Measurements from ENCODE around the gene PPM1G. TPM values are rescaled to one million over a fixed set of nuclear protein-coding genes. Genes with fewer than 3 reads are reported as not detected.

Gene PPM1G
- total and polyA plus RNA-seq, 2 experiments from 2014 or later: 183 to 201 TPM

- no peak for TF ChIP-seq CTCF (conservative IDR thresholded peaks at IDR 0.05; ENCODE audit: low read depth in 2 of 2)
- TF ChIP-seq, protein P1, sequence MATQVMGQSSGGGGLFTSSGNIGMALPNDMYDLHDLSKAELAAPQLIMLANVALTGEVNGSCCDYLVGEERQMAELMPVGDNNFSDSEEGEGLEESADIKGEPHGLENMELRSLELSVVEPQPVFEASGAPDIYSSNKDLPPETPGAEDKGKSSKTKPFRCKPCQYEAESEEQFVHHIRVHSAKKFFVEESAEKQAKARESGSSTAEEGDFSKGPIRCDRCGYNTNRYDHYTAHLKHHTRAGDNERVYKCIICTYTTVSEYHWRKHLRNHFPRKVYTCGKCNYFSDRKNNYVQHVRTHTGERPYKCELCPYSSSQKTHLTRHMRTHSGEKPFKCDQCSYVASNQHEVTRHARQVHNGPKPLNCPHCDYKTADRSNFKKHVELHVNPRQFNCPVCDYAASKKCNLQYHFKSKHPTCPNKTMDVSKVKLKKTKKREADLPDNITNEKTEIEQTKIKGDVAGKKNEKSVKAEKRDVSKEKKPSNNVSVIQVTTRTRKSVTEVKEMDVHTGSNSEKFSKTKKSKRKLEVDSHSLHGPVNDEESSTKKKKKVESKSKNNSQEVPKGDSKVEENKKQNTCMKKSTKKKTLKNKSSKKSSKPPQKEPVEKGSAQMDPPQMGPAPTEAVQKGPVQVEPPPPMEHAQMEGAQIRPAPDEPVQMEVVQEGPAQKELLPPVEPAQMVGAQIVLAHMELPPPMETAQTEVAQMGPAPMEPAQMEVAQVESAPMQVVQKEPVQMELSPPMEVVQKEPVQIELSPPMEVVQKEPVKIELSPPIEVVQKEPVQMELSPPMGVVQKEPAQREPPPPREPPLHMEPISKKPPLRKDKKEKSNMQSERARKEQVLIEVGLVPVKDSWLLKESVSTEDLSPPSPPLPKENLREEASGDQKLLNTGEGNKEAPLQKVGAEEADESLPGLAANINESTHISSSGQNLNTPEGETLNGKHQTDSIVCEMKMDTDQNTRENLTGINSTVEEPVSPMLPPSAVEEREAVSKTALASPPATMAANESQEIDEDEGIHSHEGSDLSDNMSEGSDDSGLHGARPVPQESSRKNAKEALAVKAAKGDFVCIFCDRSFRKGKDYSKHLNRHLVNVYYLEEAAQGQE (IDR thresholded peaks at IDR 0.05; ENCODE audit: unreplicated experiment): no peak
Observed at GRCh38 chr2:27408601-27409320, 630 bp downstream of the PPM1G start (continued).

DNA sequence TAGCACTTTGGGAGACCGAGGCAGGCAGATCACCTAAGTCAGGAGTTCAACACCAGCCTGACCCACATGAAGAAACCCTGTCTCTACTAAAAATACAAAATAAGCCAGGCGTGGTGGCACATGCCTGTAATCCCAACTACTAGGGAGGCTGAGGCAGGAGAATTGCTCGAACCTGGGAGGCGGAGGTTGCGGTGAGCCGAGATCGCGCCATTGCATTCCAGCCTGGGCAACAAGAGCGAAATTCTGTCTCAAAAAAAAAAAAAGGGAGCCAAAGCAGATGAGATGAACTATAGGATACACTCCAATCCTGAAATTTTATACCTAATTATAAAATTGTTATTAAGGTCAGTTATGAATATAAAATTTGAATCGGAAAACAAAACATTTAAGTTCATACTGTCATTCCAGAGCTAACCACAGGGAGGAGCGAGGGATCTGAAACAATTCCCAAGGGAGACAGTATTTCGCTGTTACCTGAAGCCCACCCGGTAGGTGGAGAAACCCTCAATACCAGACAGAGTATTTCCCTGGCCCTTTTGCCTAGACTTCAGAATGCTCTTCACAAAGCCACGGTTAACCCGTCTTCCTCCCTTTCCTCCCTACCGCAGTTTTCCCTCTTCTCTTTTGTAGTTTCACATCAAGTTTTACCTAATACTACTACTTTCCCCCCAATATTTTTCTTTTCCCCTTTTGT is 1.4 kb downstream of the PPM1G start:
- no peak overlapping the region for H2AFZ ChIP-seq
- peak; percentile 52 for ATAC-seq

More for the DNA sequence above, 1.4 kb downstream of the PPM1G start:
- Histone ChIP-seq H3K4me2 (peak overlapping the region; percentile 90), H3K4me1 (ENCODE audit: insufficient read depth) (peaks cover 23% of the 10 kb centered on the region), H3F3A (replicated peaks; ENCODE audit: low read depth) (peaks cover 3% of the 10 kb centered on the region; the same call in 1 of the 2 replicates), H3K27ac (ENCODE audit: low read depth) (0 out of 2 replicates have a peak overlapping the region, but pooled peaks have one; percentile 12), H3K9me2 (ENCODE audit: insufficient read depth) (peaks cover 10% of the 10 kb centered on the region; the same call in 1 of the 2 replicates), H3K36me3 (ENCODE audit: insufficient read depth) (0 out of 2 replicates have a peak, but pooled peaks cover 8% of the 10 kb centered on the region), H3K79me2 (replicated peaks; ENCODE audit: insufficient read depth) (peaks cover 62% of the 10 kb centered on the region), H4K20me1 (replicated peaks; ENCODE audit: insufficient read depth) (peaks cover 41% of the 10 kb centered on the region), H3K4me3 (peak overlapping the region; percentile 64), H3K27me3 (ENCODE audit: insufficient read depth) (no peaks in the 10 kb centered on the region)
- Mint-ChIP-seq H3K27me3 (ENCODE audit: insufficient read depth, low read depth, poor library complexity) (peaks cover 16% of the 10 kb centered on the region), H3K4me1 (peaks cover 13% of the 10 kb centered on the region; the same call in 2 of the 3 replicates), H3K9me3 (peaks cover 5% of the 10 kb centered on the region; the same call in 1 of the 3 replicates), H3K4me3 (peak overlapping the region; percentile 87), H3K27ac (peak overlapping the region; percentile 28; the same call in 1 of the 2 replicates), H3K36me3 (ENCODE audit: low read depth) (peaks cover 39% of the 10 kb centered on the region)
- TF ChIP-seq CTCF (conservative IDR thresholded peaks at IDR 0.05; ENCODE audit: low read depth in 2 of 2) (peak; percentile 65 to 70), JUNB (IDR thresholded peaks at IDR 0.05; ENCODE audit: unreplicated experiment) (no peak)
- TF ChIP-seq, protein P1 (IDR thresholded peaks at IDR 0.05; ENCODE audit: unreplicated experiment): no peak
- DNase-seq (ENCODE audit: low spot score): peak; percentile 94

Data from GM23338 (cell line).